ENCODE results near the gene ABLIM1.

Gene ABLIM1

GRCh38 chr10:114556236-114557122 is 101.6 kb downstream of the ABLIM1 start:
- Histone ChIP-seq H3K9ac (ENCODE audit: low read depth, low read length) (no peak overlapping the region), H3K27me3 (ENCODE audit: control insufficient read depth, insufficient read depth, low read length) (no peaks in the 10 kb centered on the region), H3K4me3 (ENCODE audit: low read depth, low read length) (no peak overlapping the region), H3K9me3 (ENCODE audit: control insufficient read depth, insufficient read depth, low read length) (peaks cover 7% of the 10 kb centered on the region), H3K27ac (ENCODE audit: low read depth, low read length) (no peak overlapping the region), H3K36me3 (ENCODE audit: control insufficient read depth, insufficient read depth, low read length) (no peaks in the 10 kb centered on the region), H3K4me1 (ENCODE audit: control insufficient read depth, insufficient read depth, low read length) (no peaks in the 10 kb centered on the region)

DNA sequence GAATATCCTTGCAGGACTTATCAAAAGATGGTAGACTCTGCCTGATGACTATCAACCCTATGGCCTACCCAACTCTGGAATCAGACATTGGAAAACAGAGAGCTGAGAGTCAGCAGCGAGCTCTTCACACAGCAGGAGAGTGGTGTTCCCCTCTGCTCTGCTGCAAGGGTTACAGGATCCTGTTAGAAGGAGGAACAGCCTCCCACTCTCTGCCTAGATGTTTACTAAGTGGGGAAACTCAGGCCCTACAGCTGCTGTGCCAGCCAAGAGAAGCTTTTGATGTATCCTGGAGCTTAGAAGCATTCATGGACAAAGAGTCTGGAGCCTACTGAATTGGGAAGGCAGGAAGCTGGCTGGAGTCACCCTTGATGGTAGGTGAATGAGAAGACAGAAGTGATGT is 104.6 kb downstream of the ABLIM1 start:
- Histone ChIP-seq H3K4me1 (ENCODE audit: control insufficient read depth, insufficient read depth, low read length) (no peaks in the 10 kb centered on the region), H3K4me3 (ENCODE audit: low read depth, low read length) (no peak overlapping the region), H3K27me3 (ENCODE audit: control insufficient read depth, insufficient read depth, low read length) (no peaks in the 10 kb centered on the region), H3K36me3 (ENCODE audit: control insufficient read depth, insufficient read depth, low read length) (no peaks in the 10 kb centered on the region), H3K9ac (ENCODE audit: low read depth, low read length) (no peak overlapping the region), H3K9me3 (ENCODE audit: control insufficient read depth, insufficient read depth, low read length) (peaks cover 7% of the 10 kb centered on the region), H3K27ac (ENCODE audit: low read depth, low read length) (no peak overlapping the region)

GRCh38 chr10:114552050-114552449 is 106.0 kb downstream of the ABLIM1 start:
- Histone ChIP-seq H3K27me3 (ENCODE audit: control insufficient read depth, insufficient read depth, low read length) (no peaks in the 10 kb centered on the region), H3K4me3 (ENCODE audit: low read depth, low read length) (no peak overlapping the region), H3K4me1 (ENCODE audit: control insufficient read depth, insufficient read depth, low read length) (no peaks in the 10 kb centered on the region), H3K27ac (ENCODE audit: low read depth, low read length) (no peak overlapping the region), H3K9me3 (ENCODE audit: control insufficient read depth, insufficient read depth, low read length) (no peaks in the 10 kb centered on the region), H3K36me3 (ENCODE audit: control insufficient read depth, insufficient read depth, low read length) (no peaks in the 10 kb centered on the region), H3K9ac (ENCODE audit: low read depth, low read length) (no peak overlapping the region)

- Histone ChIP-seq H3K9me3 (ENCODE audit: control insufficient read depth, insufficient read depth, low read length) (no peaks in the 10 kb centered on the region), H3K27me3 (ENCODE audit: control insufficient read depth, insufficient read depth, low read length) (no peaks in the 10 kb centered on the region), H3K4me3 (ENCODE audit: low read depth, low read length) (no peak overlapping the region), H3K4me1 (ENCODE audit: control insufficient read depth, insufficient read depth, low read length) (no peaks in the 10 kb centered on the region), H3K36me3 (ENCODE audit: control insufficient read depth, insufficient read depth, low read length) (no peaks in the 10 kb centered on the region), H3K27ac (ENCODE audit: low read depth, low read length) (no peak overlapping the region), H3K9ac (ENCODE audit: low read depth, low read length) (no peak overlapping the region)
Observed at GRCh38 chr10:114551636-114551972, 106.5 kb downstream of the ABLIM1 start.

DNA sequence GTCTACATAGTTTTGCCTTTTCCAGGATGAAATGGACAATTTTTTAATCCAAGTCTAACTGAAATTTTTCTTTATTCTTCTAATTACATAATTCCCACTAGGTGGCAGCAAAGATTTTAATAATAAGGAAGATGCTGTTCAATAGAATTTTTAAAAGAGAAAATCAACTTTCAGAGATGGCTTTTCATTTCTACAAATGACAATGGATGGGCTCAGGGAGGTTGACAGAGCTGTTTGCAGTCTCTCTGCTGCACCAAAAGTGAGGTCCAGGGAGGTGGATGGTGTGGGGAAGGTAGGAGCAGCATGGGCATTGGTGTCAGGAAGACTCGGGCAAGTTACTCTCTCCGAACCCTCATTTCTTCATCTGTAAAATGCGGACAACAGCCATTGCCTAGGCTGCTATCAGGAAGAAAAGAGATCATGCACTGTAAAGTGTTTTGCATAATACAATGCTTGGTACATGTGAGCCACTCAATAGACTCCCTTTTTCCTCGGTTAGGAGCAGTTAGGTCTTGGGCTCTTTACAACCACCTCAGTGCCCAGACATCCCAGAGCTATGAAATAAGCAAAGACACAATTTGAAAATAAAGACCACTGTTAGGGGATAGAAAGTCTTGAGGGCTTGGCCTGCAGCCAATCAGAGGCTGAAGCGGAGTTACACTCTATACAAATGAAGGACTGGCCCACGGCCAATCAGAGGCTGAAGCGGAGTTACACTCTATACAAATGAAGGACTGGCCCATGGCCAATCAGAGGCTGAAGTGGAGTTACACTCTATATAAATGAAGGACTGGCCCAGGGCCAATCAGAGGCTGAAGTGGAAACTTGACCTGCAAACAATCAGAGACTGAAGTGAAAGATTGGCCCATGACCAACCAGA is 107.1 kb downstream of the ABLIM1 start:
- H3K9me3 ChIP-seq (ENCODE audit: control insufficient read depth, insufficient read depth, low read length), result no peaks in the 10 kb centered on the region
- H3K9ac ChIP-seq (ENCODE audit: low read depth, low read length), result no peak overlapping the region
- no peak overlapping the region for H3K27ac ChIP-seq (ENCODE audit: low read depth, low read length)
- no peaks in the 10 kb centered on the region for H3K4me1 ChIP-seq (ENCODE audit: control insufficient read depth, insufficient read depth, low read length)
- no peaks in the 10 kb centered on the region for H3K36me3 ChIP-seq (ENCODE audit: control insufficient read depth, insufficient read depth, low read length)
- no peaks in the 10 kb centered on the region for H3K27me3 ChIP-seq (ENCODE audit: control insufficient read depth, insufficient read depth, low read length)
- H3K4me3 ChIP-seq (ENCODE audit: low read depth, low read length), result no peak overlapping the region

DNA sequence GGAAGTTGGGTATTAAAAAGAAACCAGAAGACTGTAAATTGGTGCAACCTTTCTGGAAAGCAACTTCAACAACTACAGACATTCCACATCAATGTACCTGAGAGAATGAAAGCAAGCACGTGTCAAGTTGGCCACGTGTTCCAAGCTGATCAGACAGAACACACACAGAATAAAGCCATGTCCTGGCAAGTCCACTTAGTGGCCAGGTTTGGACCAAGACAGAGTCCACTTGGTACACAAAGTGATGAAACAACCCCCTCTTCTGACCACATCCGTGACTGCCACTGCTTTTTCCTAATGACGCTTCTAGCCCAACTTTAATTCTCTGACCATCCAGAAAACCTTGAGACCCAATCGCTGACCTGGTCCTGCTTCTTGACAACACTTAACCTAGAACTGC is 109.4 kb downstream of the ABLIM1 start:
- Histone ChIP-seq H3K9ac (ENCODE audit: low read depth, low read length) (no peak overlapping the region), H3K27me3 (ENCODE audit: control insufficient read depth, insufficient read depth, low read length) (no peaks in the 10 kb centered on the region), H3K9me3 (ENCODE audit: control insufficient read depth, insufficient read depth, low read length) (no peaks in the 10 kb centered on the region), H3K36me3 (ENCODE audit: control insufficient read depth, insufficient read depth, low read length) (no peaks in the 10 kb centered on the region), H3K4me3 (ENCODE audit: low read depth, low read length) (no peak overlapping the region), H3K27ac (ENCODE audit: low read depth, low read length) (no peak overlapping the region), H3K4me1 (ENCODE audit: control insufficient read depth, insufficient read depth, low read length) (no peaks in the 10 kb centered on the region)

DNA sequence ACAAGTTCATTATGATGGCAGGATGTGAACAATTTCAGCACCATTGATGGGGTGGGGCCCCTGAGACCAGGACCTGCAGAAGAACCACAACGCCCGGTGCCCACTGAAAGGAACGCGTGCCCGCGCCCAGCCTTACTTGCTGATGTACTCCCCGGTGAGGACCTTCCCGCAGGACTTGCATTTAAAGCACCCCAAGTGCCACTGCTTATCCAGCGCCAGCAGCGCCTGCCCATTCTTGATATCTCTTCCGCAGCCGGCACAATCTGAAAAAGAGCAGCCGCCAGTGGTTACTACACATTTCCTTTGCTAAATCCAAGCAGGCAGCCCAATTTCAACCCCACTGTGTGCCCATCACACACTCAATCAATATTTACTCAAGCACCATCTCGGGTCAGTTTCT is 110.6 kb downstream of the ABLIM1 start:
- no peak overlapping the region for H3K27ac ChIP-seq (ENCODE audit: low read depth, low read length)
- no peaks in the 10 kb centered on the region for H3K9me3 ChIP-seq (ENCODE audit: control insufficient read depth, insufficient read depth, low read length)

DNA sequence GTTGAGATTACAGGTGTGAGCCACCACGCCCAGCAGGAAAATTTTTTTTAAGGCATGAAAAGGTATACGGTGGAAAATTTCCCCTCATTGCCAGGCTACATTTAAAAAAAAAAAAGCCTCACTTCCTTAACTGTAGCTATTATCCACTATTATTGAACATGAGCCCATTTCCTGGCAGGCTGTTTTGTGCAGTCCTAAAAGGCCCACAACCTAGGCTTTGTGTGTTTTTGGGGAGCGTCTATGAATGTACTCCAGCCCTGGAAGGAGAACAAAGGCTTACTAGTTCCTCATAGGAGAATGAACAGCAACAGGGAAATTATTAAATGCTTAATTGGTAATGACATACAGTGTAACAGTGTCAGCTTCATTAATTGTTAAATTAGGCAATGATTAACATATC is 111.0 kb downstream of the ABLIM1 start:
- Histone ChIP-seq H3K27ac (ENCODE audit: low read depth, low read length) (no peak overlapping the region), H3K4me3 (ENCODE audit: low read depth, low read length) (no peak overlapping the region), H3K9ac (ENCODE audit: low read depth, low read length) (no peak overlapping the region), H3K27me3 (ENCODE audit: control insufficient read depth, insufficient read depth, low read length) (no peaks in the 10 kb centered on the region), H3K4me1 (ENCODE audit: control insufficient read depth, insufficient read depth, low read length) (no peaks in the 10 kb centered on the region), H3K36me3 (ENCODE audit: control insufficient read depth, insufficient read depth, low read length) (no peaks in the 10 kb centered on the region), H3K9me3 (ENCODE audit: control insufficient read depth, insufficient read depth, low read length) (no peaks in the 10 kb centered on the region)

More for the DNA sequence above, 110.6 kb downstream of the ABLIM1 start:
- no peaks in the 10 kb centered on the region for H3K27me3 ChIP-seq (ENCODE audit: control insufficient read depth, insufficient read depth, low read length)
- H3K4me1 ChIP-seq (ENCODE audit: control insufficient read depth, insufficient read depth, low read length), result no peaks in the 10 kb centered on the region
- H3K4me3 ChIP-seq (ENCODE audit: low read depth, low read length), result no peak overlapping the region
- no peak overlapping the region for H3K9ac ChIP-seq (ENCODE audit: low read depth, low read length)
- H3K36me3 ChIP-seq (ENCODE audit: control insufficient read depth, insufficient read depth, low read length), result no peaks in the 10 kb centered on the region

GRCh38 chr10:114545819-114546218 is 112.3 kb downstream of the ABLIM1 start:
- Histone ChIP-seq H3K4me1 (ENCODE audit: control insufficient read depth, insufficient read depth, low read length) (no peaks in the 10 kb centered on the region), H3K9me3 (ENCODE audit: control insufficient read depth, insufficient read depth, low read length) (no peaks in the 10 kb centered on the region), H3K27ac (ENCODE audit: low read depth, low read length) (no peak overlapping the region), H3K36me3 (ENCODE audit: control insufficient read depth, insufficient read depth, low read length) (no peaks in the 10 kb centered on the region), H3K27me3 (ENCODE audit: control insufficient read depth, insufficient read depth, low read length) (peaks cover 2% of the 10 kb centered on the region; the same call in 1 of the 2 replicates), H3K4me3 (ENCODE audit: low read depth, low read length) (no peak overlapping the region), H3K9ac (ENCODE audit: low read depth, low read length) (no peak overlapping the region)

GRCh38 chr10:114545071-114545470 is 113.0 kb downstream of the ABLIM1 start:
- peaks cover 4% of the 10 kb centered on the region for H3K27me3 ChIP-seq (ENCODE audit: control insufficient read depth, insufficient read depth, low read length)
- no peak overlapping the region for H3K27ac ChIP-seq (ENCODE audit: low read depth, low read length)
- no peaks in the 10 kb centered on the region for H3K36me3 ChIP-seq (ENCODE audit: control insufficient read depth, insufficient read depth, low read length)
- H3K4me3 ChIP-seq (ENCODE audit: low read depth, low read length), result no peak overlapping the region
- H3K9me3 ChIP-seq (ENCODE audit: control insufficient read depth, insufficient read depth, low read length), result no peaks in the 10 kb centered on the region
- H3K4me1 ChIP-seq (ENCODE audit: control insufficient read depth, insufficient read depth, low read length), result peaks cover under 1% of the 10 kb centered on the region; the same call in 1 of the 2 replicates
- no peak overlapping the region for H3K9ac ChIP-seq (ENCODE audit: low read depth, low read length)
